ENCODE data around the gene TMA7B.

DNA sequence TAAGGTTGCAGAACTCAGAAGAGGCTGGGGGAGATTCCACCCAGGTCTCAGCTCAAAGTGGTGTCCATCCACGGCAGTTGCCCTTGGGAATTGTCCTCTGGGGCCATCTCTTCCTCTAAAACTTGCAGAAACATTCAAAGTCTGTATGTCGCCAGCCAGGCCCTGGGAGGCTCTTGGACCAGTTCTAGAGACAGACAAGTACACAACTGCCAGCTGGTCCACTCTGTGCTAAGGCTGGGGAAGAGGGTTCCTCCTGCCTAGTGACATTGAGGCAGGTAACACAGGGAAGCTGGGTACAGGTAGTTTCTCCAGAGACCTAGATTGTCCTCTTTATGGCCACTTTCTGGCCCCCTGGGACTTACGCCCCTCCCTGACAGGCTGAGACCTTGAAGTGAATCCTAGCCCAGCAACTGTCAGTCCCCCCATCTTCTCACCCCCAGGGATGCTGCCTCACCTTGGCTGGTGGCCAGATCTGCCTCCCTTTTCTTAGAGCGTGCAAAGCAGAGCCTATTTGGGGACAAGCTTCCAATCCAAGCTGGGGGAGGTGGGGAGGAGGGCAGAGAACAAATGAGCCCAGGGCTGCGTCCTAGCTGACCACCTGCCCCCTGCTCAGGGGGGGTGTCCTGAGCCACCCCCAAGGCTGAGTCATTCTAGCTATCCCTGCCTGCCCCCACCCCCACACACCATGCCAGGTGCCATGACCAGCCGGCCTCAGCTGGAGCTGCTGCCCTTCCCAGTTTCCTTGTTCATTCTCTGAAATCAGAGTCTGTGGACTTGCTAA, 42.9 kb downstream of the TMA7B start:
- TF ChIP-seq CTCF (conservative IDR thresholded peaks at IDR 0.05; ENCODE audit: low read depth, low read length) (no peak), EZH2 (IDR thresholded peaks at IDR 0.05; ENCODE audit: low read length, unreplicated experiment) (no peak), EZH2phosphoT487 (IDR thresholded peaks at IDR 0.05; ENCODE audit: borderline replicate concordance, low read length) (no peak)
